Retina (tissue), 1 donor: Measurements from ENCODE around the gene UBE2J2.
"Not testable (repeated sequence)": the region's sequence is repeated elsewhere in the genome, so short reads cannot be mapped to it uniquely, and the experiment has no call there.

Experiments used
- DNase-seq: peaks from one replicate; pipeline ENCODE4 v3.0.0-alpha.2; 2016

Gene UBE2J2

DNA sequence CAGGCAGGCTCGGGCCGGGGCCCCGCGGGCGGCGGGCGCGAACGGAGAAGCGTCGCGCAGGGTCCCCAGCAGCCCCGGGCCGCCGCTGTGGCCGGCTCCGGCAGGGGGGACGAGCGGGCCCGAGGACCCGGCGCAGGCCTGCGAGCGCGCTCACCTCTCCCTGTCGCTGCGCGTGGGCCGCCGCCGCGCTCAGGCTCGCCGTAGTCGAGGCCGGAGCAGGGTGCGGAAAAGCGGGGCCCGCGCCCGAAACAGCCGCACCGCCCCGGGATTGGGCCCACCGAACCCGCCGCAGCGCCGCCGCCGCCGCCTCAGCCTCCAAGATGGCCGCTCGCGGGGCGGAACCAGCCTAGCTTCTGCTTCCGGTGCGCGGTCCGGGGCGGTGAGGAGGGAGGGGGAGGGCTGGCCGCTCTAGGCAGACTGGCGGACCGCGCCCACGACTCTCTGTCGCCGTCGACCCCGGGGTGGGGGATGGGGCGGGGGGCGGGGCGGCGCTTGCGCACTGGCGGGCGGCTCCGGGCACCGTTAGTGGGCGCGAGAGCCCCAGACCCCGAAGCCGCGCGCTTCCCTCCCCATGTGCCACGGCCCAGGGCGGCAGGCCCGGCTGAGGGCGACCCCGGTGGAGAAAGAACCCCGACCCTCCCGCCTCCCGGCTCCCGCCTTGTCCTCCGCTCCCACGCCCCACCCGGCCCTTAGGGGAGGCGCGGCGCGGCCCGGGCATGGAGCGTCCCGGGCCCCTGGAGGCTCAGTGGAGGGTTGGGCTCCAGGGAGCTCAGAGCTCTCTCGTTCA is at the start of gene UBE2J2:
TSS of gene UBE2J2 (minus strand) at position 343 of the 787 bp plus-strand sequence. CDS start 5,862 bp downstream, outside the sequence.
- DNase-seq = peak; percentile 80

DNA sequence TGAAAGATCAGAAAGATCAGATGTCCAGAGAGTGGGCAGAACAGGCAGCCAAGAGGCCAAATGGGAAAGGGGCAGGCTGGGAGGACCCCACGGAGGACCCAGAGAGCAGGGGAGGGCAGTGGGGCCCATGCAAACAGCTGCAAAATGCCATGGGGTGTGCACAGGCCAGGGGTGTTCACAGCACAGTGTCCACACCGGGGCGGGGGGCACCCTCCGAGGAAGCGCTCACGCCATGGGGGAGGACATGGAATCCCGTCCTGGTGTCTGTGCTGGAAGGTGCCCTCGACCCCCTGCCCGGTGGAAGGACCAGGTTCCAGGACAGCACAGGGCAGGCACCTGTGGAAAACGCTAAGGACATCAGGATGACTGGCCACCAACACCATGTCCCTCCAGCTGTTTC is 49.3 kb upstream of the UBE2J2 start:
- no peak for DNase-seq

- DNase-seq = no peak
These were observed 48.8 kb upstream of the UBE2J2 start for GRCh38 chr1:1322418-1322817.

- no peak for DNase-seq
These were observed 47.8 kb upstream of the UBE2J2 start for GRCh38 chr1:1321477-1321876.

GRCh38 chr1:1320666-1321448 is 47.2 kb upstream of the UBE2J2 start:
- no peak for DNase-seq

DNA sequence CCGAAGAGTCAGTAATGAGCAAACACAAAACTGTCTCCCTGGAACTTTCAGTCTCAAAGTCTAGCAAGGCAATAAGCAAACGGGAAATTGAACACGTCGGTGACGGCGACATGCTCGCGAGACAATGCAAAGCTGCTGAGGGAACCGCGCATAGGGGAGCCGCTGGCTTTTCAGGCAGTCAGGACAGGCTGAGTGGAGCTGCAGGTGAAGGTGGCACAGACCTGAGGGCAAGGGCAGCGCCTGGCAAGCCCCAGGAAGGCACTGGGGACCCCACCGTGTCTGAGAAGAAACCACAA is 45.9 kb upstream of the UBE2J2 start:
- no peak for DNase-seq

DNA sequence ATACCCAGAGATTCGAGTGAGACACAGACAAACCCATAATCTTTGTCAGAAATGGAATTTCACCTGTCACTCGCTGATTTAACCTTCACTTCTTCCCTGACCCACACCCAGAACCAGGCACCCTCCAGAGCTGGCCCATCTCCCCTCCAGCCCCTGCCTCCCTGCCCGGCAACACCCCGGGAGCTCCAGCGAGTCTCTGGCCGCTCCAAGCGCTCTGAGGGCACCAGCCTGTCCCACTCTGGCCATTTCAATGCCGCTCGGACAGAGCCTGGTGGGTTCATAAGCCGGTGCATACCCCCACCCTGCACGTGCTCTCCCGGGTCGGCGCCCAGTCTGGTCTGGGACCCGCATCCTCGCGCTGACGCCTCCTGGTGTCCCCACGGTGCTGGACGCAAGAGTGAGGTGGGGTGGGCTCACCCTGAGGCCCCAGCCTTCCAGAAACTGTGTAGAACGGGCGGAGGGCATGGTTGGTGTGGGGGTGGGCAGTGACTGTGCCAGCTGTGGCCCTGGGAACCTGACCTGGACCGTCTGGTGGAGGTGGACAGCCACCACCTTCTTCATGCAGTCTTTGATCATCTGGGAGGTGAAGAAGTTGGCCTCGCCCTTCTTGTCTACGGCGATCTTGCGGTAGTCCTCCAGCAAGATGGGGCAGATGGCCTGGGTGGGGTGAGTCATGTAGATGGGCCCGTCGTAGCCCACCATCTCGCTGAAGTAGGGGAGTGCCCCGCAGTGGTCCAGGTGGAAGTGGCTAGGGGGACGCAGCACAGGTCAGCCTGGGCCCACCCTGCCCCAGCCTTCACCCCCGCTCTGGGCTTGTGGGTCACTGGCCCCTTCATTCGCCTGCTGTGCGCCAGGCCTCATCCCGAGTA is 45.4 kb upstream of the UBE2J2 start:
- DNase-seq = no peak

GRCh38 chr1:1318131-1318652 is 44.5 kb upstream of the UBE2J2 start:
- DNase-seq = no peak

DNA sequence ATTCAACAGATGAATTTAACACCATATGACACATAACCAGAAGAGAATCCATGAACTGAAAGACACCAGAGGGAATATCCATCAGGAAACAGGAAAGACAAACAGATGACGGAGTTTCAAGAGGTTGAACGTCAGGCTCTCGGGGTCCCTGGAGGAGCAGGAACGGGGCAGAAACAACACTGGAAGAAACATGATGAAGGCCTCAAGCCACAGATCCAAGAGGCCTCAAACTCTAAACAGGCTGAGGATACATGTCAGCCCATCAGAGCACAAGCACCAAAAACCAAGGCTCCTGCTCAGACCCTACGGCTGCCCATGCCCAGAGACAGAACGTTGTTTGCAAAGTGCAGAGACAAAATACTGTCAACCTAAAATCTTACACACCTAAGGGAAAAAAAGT is 43.8 kb upstream of the UBE2J2 start:
- DNase-seq = no peak

DNA sequence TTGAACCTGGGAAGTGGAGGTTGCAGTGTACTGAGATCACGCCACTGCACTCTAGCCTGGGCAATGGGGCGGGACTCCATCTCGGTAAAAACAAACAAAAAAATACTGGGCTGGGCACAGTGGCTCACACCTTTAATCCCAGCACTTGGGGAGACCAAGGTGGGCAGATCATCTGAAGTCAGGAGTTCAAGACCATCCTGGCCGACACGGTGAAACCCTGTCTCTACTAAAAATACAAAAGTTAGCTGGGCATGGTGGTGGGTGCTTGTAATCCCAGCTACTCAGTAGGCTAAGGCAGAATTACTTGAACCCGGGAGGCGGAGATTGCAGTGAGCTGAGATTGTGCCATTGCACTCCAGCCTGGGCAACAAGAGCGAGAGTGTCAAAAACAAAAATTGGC is 42.5 kb upstream of the UBE2J2 start:
- DNase-seq = not testable (repeated sequence)

- no peak for DNase-seq
These were observed 41.8 kb upstream of the UBE2J2 start for GRCh38 chr1:1315435-1315954.

DNA sequence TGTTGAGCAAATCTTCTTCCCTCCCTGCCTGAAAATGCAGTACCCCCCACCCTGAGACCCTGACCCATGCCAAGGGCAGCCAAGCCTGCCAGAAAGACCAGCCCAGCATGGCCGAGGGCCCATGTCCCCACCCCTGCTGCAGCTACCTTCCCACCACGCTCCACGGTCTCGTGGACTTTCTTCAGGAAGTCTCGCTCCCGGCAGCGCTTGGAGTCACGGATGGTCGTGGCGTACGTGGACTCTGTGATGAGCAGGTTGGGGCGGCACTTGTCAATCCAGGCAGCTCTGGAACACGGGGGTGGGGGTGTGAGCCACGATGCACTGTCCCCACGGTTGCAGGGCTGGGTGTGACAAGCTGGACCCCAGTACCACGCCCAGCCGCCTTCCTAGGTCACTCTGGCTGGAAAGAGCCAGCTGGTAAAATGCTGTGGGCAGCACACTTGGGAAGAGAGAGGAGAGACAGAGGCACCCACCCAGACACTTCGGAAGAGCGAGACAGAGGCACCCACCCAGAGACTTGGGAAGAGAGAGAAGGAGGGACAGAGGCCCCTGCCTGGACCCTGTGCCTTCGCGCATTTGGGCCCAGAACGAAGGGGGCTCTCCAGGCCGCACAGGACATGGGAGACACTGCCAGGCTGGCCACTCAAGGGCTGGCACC is 41.2 kb upstream of the UBE2J2 start:
- no peak for DNase-seq

- DNase-seq = no peak
These were observed 40.6 kb upstream of the UBE2J2 start for GRCh38 chr1:1314237-1314586.

GRCh38 chr1:1313500-1314236 is 40.0 kb upstream of the UBE2J2 start:
- no peak for DNase-seq

GRCh38 chr1:1312450-1313314 is 39.0 kb upstream of the UBE2J2 start:
- no peak for DNase-seq

GRCh38 chr1:1311107-1312104 is 37.8 kb upstream of the UBE2J2 start:
- DNase-seq = no peak

- no peak for DNase-seq
These were observed 36.9 kb upstream of the UBE2J2 start for GRCh38 chr1:1310476-1311053.

DNA sequence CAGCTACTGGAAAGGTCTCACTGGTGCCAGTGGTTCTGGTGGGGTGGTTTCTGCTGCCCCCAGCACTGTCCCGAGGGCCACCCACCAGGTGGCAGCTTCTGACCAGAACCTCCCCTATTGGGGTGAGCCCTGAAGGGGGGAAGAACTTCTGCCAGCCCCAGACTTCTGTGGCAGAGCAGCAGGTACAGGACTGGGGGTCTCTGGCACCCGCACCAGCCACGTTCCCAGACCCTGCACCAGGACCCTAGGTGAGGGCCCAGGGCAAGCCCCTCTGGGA is 36.4 kb upstream of the UBE2J2 start:
- no peak for DNase-seq
